Stimulated activated CD8-positive, alpha-beta memory T cell treated with anti-CD3 and anti-CD28 coated beads, Interleukin-4, amount 100 ng/mL, for 48 hours (primary cell): Measurements from ENCODE around the gene SLC11A2.
"Not testable (repeated sequence)": the region's sequence is repeated elsewhere in the genome, so short reads cannot be mapped to it uniquely, and the experiment has no call there.

Source experiments
- DNase-seq: peaks from one replicate; pipeline ENCODE4 v3.0.0-alpha.2; 2020

SLC11A2 gene

GRCh38 chr12:50936821-50937530, 89.2 kb downstream of the SLC11A2 start:
- no peak for DNase-seq

GRCh38 chr12:50934981-50935807, 91.0 kb downstream of the SLC11A2 start:
- DNase-seq = no peak

GRCh38 chr12:50934371-50934851, 91.8 kb downstream of the SLC11A2 start:
- no peak for DNase-seq

- no peak for DNase-seq
Measured at GRCh38 chr12:50933459-50934124, 92.6 kb downstream of the SLC11A2 start.

GRCh38 chr12:50932787-50933280, 93.3 kb downstream of the SLC11A2 start:
- DNase-seq = no peak

- DNase-seq = not testable (repeated sequence)
Measured at GRCh38 chr12:50930477-50930876, 95.7 kb downstream of the SLC11A2 start.

- no peak for DNase-seq
Measured at GRCh38 chr12:50929831-50930230, 96.4 kb downstream of the SLC11A2 start.
